Measurements from ENCODE around the gene SETDB1.

Gene SETDB1

DNA sequence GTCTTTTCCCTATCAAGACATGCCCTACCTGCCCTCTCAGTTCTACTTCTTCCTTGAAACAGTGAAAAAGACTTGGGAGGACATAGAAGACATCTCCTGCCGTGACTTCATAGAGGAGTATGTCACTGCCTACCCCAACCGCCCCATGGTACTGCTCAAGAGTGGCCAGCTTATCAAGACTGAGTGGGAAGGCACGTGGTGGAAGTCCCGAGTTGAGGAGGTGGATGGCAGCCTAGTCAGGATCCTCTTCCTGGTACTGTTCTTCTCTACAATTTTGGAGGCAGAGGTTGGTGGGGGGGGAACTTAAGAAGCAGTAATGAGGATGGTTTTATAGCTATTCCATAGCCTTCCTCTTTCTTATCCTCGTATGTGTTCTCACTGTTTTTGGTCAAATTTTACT lies 18.7 kb downstream of the SETDB1 start:
- DNase-seq = no peak

DNA sequence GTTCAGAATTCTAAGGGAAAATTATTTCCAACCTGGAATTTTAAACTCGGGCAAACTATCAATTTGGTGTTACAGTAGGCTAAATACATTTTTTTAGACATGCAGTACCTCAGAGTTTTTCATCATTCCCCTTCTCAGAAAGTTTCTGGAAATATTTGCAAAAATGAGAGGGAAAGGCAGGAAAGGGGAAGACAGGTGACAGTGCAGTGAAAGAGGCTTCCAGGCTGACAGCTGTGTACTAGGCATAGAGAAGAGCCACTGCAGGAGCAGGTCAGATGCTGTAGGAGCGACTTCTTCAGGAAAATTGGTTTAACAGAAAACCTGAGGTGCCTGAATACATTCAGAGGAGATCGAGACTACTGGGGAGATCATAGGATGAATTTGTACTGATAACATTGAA lies 28.5 kb downstream of the SETDB1 start:
- no peak for DNase-seq

DNA sequence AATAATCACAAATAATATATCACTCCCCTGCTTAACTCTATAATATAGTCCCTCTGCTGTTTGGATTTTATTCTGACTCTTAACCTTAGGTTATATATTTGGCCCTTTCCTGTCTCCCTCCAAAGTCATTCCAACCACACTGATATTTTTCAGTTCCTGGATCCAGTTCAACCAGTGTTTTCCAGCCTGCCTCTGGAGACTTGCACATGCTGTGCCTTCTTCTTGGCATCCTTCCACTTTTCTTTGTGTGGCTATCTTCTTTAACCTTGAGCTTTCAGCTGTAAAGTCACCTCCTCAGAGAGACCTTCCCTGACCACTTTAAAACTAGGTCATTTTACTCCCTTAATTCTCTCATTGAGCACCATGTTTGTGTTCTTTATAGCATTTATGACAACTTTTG lies 29.1 kb downstream of the SETDB1 start:
- DNase-seq = no peak

DNA sequence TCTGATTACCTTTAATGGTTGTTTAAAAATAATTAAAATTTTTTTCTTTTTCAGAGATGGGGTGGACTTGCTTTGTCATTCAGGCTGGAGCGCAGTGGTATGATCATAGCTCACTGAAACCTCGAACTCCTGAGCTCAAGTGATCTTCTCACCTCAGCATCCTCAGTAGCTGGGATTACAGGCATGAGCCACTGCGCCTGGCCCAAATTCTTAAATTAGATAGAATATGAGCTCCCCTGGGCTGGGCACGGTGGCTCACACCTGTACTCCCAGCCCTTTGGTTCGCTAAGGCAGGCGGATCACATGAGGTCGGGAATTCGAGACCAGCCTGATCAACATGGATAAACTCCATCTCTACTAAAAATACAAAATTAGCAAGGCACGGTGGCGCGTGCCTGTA lies 31.5 kb downstream of the SETDB1 start:
- DNase-seq = no peak

DNA sequence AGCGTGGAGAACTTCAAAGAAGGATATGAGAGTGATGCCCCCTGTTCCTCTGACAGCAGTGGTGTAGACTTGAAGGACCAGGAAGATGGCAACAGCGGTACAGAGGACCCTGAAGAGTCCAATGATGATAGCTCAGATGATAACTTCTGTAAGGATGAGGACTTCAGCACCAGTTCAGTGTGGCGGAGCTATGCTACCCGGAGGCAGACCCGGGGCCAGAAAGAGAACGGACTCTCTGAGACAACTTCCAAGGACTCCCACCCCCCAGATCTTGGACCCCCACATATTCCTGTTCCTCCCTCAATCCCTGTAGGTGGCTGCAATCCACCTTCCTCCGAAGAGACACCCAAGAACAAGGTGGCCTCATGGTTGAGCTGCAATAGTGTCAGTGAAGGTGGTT lies 34.5 kb downstream of the SETDB1 start:
- DNase-seq = no peak

DNA sequence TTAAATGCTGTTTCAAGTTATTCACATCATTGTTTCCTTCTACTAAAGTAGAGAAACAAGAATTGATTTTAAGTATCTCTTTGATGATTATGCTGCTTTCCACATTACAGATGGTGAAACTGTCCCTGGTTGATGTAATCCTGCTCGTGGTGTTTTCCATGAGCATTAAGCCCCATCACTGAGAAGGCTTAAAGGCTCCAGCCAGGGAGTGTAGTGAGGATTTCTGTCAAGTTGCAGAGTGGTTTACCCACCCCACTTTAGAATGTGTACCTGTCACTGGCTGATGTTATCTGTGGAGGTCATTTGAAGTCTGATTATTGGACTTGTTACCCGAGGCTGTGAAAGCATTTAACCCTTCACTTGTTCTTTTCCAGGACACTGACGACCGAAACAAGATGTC lies 35.6 kb downstream of the SETDB1 start:
- no peak for DNase-seq

DNA sequence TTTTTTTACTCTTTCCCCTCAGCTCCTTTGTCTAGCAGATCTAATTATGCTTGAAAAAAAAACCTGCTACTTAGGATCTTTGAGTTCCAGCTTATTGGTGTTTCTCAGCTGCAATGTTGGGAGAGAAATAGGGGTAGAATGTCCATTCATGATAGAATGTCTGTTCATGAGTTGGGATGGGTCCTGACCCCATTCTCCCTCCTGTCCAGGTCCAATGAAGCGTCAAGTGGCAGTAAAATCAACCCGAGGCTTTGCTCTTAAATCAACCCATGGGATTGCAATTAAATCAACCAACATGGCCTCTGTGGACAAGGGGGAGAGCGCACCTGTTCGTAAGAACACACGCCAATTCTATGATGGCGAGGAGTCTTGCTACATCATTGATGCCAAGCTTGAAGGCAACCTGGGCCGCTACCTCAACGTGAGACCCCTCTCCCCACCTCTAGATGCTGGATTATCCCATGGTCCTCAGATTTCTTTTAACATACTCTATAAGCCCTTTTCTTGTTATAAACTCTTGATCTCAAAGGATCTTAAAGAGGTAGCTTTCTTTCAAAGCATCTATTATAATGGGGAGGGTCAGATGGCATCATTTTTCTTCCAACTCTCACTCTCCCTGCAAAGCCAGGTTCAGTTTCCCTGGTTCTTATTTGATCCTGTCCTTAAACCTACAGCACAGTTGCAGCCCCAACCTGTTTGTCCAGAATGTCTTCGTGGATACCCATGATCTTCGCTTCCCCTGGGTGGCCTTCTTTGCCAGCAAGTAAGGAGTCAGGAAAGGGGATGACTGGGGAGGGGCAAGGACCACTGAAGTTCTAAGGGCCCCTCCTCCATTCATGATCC lies 37.4 kb downstream of the SETDB1 start:
- no peak for DNase-seq

DNA sequence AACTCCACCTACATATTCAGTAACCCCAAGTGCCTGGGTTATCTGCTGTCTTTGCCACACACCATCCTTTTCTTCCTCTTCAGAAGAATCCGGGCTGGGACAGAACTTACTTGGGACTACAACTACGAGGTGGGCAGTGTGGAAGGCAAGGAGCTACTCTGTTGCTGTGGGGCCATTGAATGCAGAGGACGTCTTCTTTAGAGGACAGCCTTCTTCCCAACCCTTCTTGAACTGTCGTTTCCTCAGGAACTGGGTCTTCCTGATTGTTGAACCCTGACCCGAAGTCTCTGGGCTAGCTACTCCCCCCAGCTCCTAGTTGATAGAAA lies 38.0 kb downstream of the SETDB1 start:
- no peak for DNase-seq

DNA sequence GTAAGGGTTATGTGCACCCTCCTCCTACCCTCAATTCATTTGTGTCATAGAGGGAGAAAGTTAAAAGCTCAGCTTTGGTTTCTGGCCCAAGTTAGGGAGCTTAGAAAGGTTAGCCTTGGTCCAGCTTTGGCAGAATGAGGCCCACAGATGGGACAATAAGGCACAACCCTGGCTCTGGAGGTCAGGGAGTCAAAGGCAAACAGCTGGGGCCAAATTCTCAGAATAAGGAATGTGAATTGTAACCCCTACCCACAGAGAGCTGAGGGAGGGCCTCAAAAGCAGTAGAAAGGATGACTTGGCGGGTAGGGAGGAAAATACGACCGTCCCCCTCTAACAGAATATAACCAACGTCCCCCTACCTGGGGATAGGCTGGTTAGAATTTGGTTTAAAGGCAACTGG lies 39.4 kb downstream of the SETDB1 start:
- no peak for DNase-seq

DNA sequence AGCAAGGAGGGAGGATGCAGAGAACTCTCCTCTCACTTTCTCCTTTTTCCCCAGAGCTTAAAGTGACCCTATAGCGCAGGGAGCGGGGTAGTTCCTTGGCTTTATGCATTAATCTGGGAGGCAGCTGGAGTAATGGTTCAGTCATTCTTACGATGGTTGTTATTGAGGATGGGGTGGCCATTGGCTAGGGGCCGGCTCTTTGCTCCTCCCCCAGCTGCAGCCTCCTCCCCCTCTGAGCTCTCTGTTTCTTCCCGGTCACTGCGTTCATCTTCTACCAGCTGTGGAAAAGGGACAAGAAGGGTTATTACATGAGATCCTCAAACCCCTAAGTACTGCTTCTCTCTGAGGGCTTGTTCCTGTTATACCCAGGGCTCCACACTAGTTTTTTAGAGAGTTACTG lies 39.8 kb downstream of the SETDB1 start:
- no peak for DNase-seq

DNA sequence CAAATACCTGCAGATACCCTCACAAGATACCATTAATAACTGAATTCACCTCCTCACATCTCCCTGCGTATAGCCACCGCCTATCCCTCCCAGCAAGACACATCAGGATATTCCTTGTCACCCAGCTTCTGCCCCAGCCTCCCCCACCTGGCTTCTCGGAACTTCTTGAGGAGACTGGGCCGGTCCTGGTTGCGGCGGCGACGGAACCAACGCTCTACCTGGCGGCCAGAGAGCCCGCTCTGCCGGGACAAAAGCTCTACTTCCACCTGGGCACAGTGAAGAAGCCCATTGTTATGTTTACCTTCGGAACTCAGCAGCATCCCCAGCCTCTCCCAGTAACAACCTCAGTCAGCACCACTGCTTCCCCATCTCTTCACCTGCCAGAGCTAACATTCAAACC lies 41.8 kb downstream of the SETDB1 start:
- no peak for DNase-seq

DNA sequence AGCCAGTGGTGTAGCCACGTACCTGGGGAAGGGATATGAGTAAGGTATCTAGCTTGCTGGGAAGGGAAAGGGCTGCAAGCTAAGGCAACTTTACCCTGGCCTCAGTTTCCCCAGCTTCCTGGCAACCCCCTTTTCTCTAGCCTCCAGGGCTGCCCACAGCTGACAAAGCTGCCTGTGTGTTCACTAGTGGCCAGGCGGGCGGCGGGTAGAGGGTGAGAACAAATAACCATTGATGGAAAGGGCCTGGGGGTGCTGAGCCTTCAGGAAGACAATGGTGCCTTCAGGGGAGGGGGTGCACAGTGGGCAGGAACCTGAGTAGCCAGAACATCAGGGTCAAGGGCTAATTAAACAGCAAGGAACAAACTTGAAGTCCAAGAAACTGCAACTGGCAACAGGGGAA lies 42.3 kb downstream of the SETDB1 start:
- no peak for DNase-seq

DNA sequence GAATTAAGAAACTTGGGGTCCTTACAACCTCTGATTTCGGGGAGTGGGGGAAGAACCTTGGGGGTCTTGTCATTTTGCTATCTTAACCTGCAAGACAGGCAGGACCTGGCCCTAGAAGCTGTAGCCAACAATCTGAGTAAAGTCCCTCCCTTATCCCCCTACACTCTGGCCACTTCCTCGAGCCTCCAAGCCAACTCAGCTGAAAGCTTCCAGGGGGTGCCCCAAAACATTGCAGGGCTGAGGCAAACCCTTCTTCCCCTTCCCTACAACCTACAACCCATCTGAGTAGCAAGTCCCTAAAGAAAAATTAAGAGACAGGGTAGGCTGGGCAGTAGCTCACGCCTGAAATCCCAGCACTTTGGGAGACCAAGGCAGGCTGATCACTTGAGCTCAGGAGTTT lies 43.5 kb downstream of the SETDB1 start:
- DNase-seq = no peak

DNA sequence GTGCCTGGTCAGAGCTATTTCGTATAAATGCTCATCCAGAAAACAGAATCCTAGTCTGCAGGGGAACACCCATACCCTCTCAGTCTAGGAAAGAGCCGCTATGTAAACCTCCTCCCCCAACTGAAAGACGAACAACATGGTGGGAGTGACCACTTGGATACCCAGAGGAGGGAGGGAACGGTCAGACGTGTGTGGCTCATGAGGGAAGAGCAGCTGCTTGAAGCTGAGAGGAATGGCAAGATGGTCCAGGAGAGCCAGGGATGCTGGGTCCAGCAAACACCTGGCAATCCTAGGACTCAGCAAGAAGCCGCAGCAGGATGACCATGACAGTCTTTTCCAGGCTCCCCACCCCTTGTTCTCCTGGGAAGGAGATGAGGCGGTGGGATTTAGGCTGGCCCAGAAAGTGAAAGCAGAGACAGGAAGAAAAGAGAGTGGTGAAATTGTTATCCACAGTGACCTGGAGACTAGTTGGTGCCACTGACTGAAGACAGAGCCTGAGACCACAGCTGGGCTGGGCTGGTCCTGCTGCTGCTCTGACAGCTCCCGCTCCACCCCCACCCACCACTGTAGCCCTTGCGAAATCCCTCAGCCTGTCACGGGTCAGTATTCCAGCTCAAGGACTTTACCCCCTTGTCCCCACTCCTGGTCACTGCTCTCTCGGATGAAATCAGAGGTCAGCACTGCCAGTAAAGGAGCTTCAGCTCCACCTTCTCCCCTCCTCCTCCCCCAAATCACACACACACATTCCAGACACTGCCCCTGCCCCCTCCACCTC lies 44.8 kb downstream of the SETDB1 start:
- no peak for DNase-seq

DNA sequence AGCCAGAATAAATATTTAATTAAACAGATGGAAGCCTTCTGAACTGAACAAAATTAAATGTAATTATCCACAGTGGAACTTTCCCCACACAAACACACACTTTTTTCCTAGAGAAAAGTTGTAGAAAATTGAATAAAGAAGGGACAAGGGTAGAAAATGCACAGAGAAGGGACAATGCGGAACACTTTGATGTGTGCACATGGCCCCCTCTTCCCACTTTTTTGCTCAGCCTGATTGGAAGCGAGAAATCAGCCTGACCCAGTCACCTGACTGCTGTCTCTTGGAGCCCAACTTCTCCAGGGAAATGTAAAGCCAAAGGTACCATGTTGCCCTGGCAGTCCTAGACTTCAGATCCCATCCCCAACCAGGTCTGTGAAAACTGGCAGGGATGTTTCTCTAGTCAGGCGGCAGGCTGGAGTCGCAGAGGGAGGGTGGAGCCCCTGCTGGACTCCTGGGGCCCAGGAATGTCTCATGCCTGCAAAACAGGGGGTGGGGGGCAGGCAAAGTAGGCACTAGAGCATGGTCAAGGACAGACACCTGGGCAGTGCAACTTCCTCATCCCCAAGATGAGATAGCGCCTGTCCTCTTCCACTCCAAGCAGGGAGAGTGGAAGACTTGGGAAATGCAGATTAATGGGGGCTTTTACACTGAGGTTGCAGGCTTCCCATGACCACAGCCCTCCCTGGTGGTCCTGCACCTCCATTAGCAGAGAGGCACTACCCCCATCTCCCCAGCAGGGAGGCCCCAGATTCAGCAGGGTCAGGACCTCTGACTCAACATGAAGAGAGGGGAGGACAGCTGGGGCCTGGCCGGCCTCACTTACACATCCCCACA lies 45.6 kb downstream of the SETDB1 start:
- no peak for DNase-seq

DNA sequence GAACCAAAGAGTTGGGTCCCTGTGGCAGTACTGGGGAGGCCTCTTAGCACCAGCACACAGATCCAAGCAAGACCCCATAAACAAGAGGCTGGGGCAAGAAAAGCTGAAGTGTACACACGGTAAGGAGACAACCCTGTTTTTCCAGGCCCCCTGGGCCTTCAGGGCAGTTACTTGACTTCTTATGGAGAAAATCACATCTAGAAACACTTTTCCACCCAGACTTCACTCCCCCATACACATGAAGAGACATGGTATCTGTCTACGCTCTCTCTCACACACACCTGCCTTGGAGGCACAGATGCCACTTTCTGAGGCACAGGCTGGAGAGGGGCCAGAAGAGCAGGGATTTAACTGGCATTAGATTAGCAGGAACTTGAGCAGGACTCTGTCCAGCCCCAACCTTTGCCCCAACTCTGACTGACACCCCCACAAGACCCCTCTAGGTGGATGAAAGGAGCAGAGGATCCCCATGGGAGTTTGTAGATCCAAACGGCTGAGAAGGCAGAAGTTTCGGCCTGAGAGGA lies 46.3 kb downstream of the SETDB1 start:
- DNase-seq = no peak

DNA sequence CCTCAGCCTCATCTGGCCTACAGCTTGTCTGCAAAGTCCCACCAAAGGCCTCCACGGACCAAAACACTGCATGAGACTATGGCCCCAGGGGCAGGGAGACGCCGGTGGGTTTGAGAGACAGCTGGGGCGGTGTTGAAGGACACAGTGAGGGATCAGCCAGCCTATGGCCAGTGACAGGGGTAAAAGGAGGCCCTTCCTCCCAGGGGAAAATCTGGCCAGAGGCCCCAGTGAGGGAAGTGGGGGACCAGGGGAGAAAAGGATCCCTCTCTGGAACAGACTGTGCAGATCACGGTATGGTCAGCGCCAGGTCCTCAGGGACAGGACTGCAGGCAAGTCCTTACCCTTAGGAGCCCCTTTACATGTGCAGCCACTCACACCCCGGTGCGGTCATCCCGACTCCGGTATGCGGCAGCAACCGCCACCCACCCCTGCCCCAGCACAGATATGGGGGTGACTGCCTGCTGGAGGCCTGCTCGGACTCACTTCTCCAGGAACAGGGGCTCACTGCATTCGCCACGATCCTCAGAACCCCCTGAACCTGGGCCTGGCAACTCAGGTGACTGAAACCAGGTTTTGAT lies 47.2 kb downstream of the SETDB1 start:
- DNase-seq = no peak

DNA sequence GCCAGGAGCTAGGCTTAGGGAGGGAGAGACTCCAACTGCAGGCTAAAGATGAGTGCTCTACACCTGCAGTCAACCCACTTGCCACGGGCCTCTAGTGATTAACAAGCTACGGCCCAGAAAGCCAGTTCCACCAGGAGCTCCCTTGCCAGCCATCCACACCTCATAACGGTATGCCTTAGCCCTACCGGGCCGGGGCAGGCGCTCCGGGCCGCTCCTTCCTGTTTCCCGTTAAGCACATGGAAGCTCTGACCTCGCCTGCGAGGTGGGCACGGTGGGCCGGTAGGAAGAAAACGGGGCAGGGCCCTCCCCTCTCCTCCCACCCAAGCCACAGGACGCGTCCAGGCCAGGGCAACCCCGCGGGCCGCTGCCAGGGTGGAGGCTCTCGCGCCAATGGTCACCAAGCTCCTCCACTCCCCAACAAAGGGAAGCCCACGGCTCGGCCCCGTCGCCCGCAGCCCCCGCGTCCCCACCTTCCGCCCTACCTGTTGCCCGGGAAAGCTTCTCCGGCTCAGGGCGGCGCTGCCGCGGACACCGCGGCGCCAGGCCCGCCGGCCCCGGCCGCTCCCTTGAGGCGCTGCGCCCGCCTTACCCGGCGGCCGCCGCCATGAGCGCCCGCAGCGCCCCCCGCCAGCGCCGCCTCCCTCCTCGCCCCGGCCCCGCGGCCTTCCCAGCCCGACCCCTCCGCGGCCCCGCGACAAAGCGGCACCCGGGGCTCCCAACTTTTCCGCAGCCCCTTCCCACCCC lies 47.8 kb downstream of the SETDB1 start:
- peak; percentile 28 for DNase-seq

DNA sequence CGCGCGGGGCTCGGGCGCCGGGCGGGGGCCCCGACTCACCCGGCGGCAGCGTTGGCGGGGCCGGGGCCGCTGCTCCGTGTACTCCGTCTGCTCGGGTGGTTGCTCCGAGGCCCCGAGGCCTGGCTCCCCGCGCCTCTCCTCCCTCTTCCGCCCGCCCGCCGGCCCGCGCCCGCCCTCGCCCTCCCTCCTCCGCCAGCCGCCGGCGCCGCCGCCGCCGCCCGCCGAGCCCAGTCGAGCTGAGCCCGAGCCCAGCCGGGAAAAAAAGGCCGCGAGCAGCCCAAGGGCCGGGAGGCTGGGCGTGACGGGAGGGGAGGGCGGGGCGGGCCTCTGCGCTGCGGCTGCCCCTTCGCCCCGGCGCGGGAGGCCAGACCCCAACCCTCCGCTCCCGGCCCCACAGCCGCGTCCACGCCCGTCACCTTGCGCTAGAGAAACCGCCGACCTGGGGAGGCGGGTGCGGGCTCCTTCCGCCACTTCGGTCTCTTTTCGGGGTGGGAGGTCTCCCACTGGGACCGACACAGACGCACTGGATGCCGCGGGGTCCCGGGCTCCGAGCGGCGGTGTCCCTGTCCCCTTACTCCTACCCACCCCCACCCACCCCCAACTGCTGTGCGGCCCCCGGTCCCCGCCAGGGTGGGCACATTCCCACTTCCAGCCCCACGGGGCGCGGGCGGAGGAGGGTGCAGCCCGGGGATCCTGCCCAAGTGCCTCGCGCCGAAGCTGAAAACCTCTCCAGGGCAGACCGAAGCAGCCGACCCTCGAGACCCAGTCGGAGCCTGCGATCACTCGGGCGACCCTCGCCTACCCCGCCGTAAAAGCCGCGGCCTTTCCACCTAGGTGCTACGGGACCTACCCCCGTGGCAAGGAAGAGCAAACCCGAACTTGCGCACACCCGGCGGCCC lies 48.7 kb downstream of the SETDB1 start, which contains the start of gene CERS2:
Gene CERS2 (minus strand): TSS at position 256 of the 899 bp plus-strand sequence. CDS start 5,745 bp downstream, outside the sequence.
- DNase-seq = peak; percentile 39

DNA sequence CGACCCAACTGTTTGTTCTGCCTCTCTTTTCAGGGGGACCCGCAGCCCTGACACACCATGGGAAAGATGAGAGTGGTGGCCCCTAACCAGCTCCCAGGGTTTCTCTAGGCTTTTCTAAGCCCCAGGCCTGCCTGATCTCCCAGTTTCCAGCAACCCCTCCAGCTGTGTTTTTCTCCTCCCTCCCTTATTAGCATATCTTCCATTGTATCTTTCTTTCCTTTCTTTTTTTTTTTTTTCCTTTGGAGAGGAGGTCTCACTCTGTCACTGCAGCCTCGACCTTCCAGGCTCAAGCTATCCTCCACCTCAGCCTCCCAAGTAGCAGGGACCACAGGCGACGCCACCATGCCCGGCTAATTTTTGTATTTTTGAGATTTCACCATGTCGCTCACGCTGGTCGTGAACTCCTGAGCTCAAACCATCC lies 50.2 kb downstream of the SETDB1 start:
- no peak for DNase-seq
